Vagina (tissue), 2 donors: ENCODE results near the gene TSTD1.

Experiments used
- CTCF ChIP-seq, 3 experiments: fragments of 450-650 bp in 2 of 3; fragments of 200-600 bp in 1 of 3; sonication (generic) in 1 of 3; IDR thresholded peaks; one replicate each; pipeline ENCODE4 v1.5.1; 2017 to 2019; ENCODE audit warnings: antibody characterized with exemption in 3 of 3, mild to moderate bottlenecking in 2 of 3, moderate library complexity in 2 of 3
- POLR2A ChIP-seq, 2 donors: fragments of 450-650 bp; IDR thresholded peaks; one replicate each; pipeline ENCODE4 v1.6.1; 2017; ENCODE audit warnings: antibody characterized with exemption in 2 of 2, mild to moderate bottlenecking in 2 of 2, moderate library complexity in 2 of 2

DNA sequence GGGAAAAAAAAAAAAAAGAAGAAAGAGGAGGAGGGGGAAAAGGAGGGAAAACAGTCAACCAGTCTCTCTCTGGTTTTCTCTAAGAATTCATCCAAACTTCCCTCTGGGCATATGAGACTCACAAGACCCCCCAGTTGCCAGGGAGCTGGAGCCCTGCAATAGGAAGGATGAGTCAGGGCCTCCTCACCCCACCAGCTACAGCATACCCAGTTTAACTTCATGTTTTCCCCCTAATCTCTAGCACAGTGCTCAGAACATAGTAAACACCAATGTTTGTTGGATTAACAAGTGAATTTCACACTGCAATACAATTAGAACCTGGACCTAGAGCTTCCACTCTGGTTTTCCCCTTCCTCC is 25.7 kb downstream of the TSTD1 start:
- TF ChIP-seq CTCF (IDR thresholded peaks at IDR 0.05) (no peak), POLR2A (IDR thresholded peaks at IDR 0.05) (no peak)
